SU-DHL-6 (cell line): ENCODE results near the gene ADORA3.

Source experiments
- H2AFZ ChIP-seq: fragments of 200-600 bp; sonication (generic); 2 replicates; pipeline ENCODE4 v1.6.1; 2014; ENCODE audit warnings: low read depth, mild to moderate bottlenecking, moderate library complexity, mixed read lengths, antibody characterized with exemption, low read length; ENCODE audit not compliant: severe bottlenecking
- H3F3A ChIP-seq: fragments of 200-600 bp; shearing (Covaris generic); 2 replicates; pipeline ENCODE4 v1.6.0; 2016; ENCODE audit warnings: antibody characterized with exemption, mild to moderate bottlenecking; ENCODE audit not compliant: insufficient read depth
- H3K27ac ChIP-seq: fragments of 200-600 bp; sonication (generic); 2 replicates; pipeline ENCODE4 v1.5.1; 2016; ENCODE audit warnings: low read depth, mild to moderate bottlenecking, low read length, moderate library complexity, mixed read lengths
- H3K27me3 ChIP-seq: fragments of 200-600 bp; sonication (generic), shearing (Covaris generic); 2 replicates; pipeline ENCODE4 v1.6.0; 2014; ENCODE audit warnings: mild to moderate bottlenecking, low read length
- H3K36me3 ChIP-seq: fragments of 200-600 bp; sonication (generic); 2 replicates; pipeline ENCODE4 v1.6.1; 2014; ENCODE audit warnings: mild to moderate bottlenecking, low read length, mixed read lengths
- H3K4me2 ChIP-seq: fragments of 300-600, 200-600 bp; shearing (Covaris generic), sonication (generic); 2 replicates; pipeline ENCODE4 v1.6.0; 2014; ENCODE audit warnings: low read length, low read depth, mild to moderate bottlenecking; ENCODE audit not compliant: poor library complexity, severe bottlenecking
- H3K4me3 ChIP-seq: fragments of 200-600 bp; sonication (generic); 2 replicates; pipeline ENCODE4 v1.5.1; 2014; ENCODE audit warnings: antibody characterized with exemption, low read length, mild to moderate bottlenecking, mixed read lengths; ENCODE audit not compliant: insufficient read depth, poor library complexity, severe bottlenecking
- H3K79me2 ChIP-seq: fragments of 200-600 bp; sonication (generic); 2 replicates; pipeline ENCODE4 v1.6.1; 2014; ENCODE audit warnings: mild to moderate bottlenecking, low read length, moderate library complexity; ENCODE audit not compliant: insufficient read depth
- H3K9ac ChIP-seq: fragments of 200-600 bp; sonication (generic); 2 replicates; pipeline ENCODE4 v1.7.0; 2014; ENCODE audit warnings: mild to moderate bottlenecking, low read length
- H3K9me2 ChIP-seq: fragments of 200-600 bp; sonication (generic); replicated peaks from 2 replicates; pipeline ENCODE4 v1.6.1; 2014; ENCODE audit warnings: low read length; ENCODE audit not compliant: insufficient read depth
- H3K9me3 ChIP-seq: fragments of 200-600 bp; sonication (generic); 2 replicates; pipeline ENCODE4 v1.6.1; 2014; ENCODE audit warnings: low read length, mixed read lengths; ENCODE audit not compliant: insufficient read depth
- H4K20me1 ChIP-seq: fragments of 200-600 bp; sonication (generic); 2 replicates; pipeline ENCODE4 v1.6.1; 2014; ENCODE audit warnings: low read depth, mild to moderate bottlenecking, antibody characterized with exemption, low read length, moderate library complexity, mixed read lengths
- EZH2phosphoT487 ChIP-seq: fragments of 200-600 bp; sonication (generic), shearing (Covaris generic); conservative IDR thresholded peaks from 2 replicates; pipeline ENCODE4 v1.6.1; 2018; ENCODE audit warnings: mild to moderate bottlenecking, antibody characterized with exemption, low read length, moderate library complexity, mixed read lengths
- TF ChIP-seq, protein P1 (sequence below): fragments of 200-600 bp; sonication (generic); IDR thresholded peaks from one replicate; pipeline ENCODE4 v1.5.1; 2017; ENCODE audit warnings: antibody characterized with exemption, mild to moderate bottlenecking, low read length, moderate library complexity; ENCODE audit not compliant: insufficient read depth, poor library complexity, severe bottlenecking

ADORA3 gene

GRCh38 chr1:111540928-111541327, 37.5 kb upstream of the ADORA3 start:
- Histone ChIP-seq H3K4me2 (no peak overlapping the region), H2AFZ (no peak overlapping the region), H3K9ac (no peak overlapping the region), H3K27me3 (no peaks in the 10 kb centered on the region), H3K9me3 (no peaks in the 10 kb centered on the region), H4K20me1 (no peaks in the 10 kb centered on the region), H3K27ac (no peak overlapping the region), H3K4me3 (no peak overlapping the region), H3K79me2 (no peaks in the 10 kb centered on the region), H3F3A (no peaks in the 10 kb centered on the region), H3K36me3 (no peaks in the 10 kb centered on the region), H3K9me2 (no peaks in the 10 kb centered on the region)
- TF ChIP-seq, protein P1, sequence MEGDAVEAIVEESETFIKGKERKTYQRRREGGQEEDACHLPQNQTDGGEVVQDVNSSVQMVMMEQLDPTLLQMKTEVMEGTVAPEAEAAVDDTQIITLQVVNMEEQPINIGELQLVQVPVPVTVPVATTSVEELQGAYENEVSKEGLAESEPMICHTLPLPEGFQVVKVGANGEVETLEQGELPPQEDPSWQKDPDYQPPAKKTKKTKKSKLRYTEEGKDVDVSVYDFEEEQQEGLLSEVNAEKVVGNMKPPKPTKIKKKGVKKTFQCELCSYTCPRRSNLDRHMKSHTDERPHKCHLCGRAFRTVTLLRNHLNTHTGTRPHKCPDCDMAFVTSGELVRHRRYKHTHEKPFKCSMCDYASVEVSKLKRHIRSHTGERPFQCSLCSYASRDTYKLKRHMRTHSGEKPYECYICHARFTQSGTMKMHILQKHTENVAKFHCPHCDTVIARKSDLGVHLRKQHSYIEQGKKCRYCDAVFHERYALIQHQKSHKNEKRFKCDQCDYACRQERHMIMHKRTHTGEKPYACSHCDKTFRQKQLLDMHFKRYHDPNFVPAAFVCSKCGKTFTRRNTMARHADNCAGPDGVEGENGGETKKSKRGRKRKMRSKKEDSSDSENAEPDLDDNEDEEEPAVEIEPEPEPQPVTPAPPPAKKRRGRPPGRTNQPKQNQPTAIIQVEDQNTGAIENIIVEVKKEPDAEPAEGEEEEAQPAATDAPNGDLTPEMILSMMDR = no peak
- TF ChIP-seq EZH2phosphoT487 = no peak

DNA sequence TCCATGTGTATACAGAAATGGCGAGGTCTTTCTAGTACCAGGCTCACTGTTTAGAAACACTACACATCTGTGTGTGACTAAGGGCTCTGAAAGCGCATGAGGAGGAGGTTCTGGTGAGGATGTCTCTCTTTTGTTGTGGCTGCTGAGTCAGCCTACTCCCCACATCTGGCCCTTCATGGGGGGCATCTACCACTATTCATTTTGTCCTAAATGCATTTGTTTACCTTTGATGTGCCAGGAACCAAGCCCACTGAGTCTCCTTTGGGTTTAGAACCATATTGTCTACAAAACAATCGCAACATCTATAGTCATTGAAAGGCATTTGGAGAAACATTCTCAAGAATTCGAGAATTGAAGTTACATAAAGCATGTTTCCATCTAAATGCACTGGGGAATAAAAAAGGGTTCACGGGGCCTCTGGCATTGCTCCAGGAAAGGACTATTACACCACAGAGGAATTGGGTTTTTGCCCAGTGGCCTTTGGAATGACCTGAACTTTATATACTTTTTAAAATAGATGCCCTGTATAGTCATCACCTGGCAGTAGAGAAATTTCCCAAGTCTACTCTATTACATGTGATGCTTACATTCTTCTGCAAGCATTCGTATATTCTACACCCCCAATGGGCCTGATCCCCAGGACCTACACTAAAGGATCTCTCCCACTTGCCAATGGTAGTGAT, 35.1 kb upstream of the ADORA3 start:
- no peak overlapping the region for H3K27ac ChIP-seq
- no peak overlapping the region for H3K4me3 ChIP-seq
- H3K9me2 ChIP-seq = no peaks in the 10 kb centered on the region
- H3K36me3 ChIP-seq = no peaks in the 10 kb centered on the region
- no peak for TF ChIP-seq EZH2phosphoT487
- TF ChIP-seq, protein P1 = no peak
- no peaks in the 10 kb centered on the region for H3K27me3 ChIP-seq
- no peak overlapping the region for H2AFZ ChIP-seq
- no peaks in the 10 kb centered on the region for H4K20me1 ChIP-seq
- no peaks in the 10 kb centered on the region for H3F3A ChIP-seq
- no peak overlapping the region for H3K9ac ChIP-seq
- no peak overlapping the region for H3K4me2 ChIP-seq
- no peaks in the 10 kb centered on the region for H3K79me2 ChIP-seq
- no peaks in the 10 kb centered on the region for H3K9me3 ChIP-seq

DNA sequence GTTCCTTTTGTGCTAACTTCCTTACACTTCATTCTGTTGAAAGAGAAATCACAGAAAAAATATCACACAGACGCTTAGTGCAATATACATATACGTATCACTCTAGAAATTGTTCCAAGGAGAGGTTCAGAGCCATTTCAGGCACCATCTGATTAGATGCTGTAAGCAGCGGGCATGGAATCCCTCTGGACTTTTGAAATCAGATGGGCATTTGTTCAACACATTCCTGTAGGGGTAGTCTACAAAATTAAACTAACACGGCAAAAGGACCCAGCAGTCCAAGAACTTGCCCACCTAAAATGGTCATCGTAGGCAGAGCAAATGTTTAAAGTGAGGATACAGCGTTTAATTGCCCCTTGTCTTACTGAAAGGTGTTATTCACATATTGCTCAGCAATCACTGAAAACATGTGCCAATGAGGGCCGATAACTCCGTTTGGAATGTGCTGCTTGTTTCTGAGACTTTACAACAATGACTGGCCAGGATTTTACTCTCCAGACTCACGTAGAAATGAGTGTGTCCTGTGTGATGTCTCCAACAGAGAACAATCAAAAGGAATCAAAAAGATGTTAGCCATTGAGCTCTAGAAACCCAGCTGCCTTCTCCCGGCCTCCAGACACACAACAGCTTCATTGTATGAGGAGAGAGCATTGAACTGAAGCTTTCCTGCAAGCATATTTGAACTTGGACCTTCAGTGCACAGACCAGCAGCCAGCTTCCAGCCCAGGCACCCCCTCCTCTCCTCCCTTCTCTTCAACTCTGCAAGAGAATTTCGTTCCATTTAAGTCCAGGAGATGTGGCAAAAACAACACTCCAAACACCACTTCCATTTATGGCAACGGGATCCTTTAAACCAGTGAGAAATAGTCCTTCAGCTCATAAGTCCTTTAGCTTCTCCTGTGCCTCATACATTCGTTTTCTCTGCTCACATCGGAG, 32.1 kb upstream of the ADORA3 start:
- H3K36me3 ChIP-seq = no peaks in the 10 kb centered on the region
- no peaks in the 10 kb centered on the region for H3F3A ChIP-seq
- H2AFZ ChIP-seq = no peak overlapping the region
- no peaks in the 10 kb centered on the region for H3K9me2 ChIP-seq
- no peaks in the 10 kb centered on the region for H3K79me2 ChIP-seq
- H3K27me3 ChIP-seq = no peaks in the 10 kb centered on the region
- H3K9ac ChIP-seq = no peak overlapping the region
- no peaks in the 10 kb centered on the region for H3K9me3 ChIP-seq
- H4K20me1 ChIP-seq = no peaks in the 10 kb centered on the region
- H3K4me2 ChIP-seq = no peak overlapping the region
- TF ChIP-seq EZH2phosphoT487 = no peak
- TF ChIP-seq, protein P1 = no peak
- H3K27ac ChIP-seq = no peak overlapping the region
- no peak overlapping the region for H3K4me3 ChIP-seq
